ENCODE data around the gene TUBA4B.

TUBA4B gene

DNA sequence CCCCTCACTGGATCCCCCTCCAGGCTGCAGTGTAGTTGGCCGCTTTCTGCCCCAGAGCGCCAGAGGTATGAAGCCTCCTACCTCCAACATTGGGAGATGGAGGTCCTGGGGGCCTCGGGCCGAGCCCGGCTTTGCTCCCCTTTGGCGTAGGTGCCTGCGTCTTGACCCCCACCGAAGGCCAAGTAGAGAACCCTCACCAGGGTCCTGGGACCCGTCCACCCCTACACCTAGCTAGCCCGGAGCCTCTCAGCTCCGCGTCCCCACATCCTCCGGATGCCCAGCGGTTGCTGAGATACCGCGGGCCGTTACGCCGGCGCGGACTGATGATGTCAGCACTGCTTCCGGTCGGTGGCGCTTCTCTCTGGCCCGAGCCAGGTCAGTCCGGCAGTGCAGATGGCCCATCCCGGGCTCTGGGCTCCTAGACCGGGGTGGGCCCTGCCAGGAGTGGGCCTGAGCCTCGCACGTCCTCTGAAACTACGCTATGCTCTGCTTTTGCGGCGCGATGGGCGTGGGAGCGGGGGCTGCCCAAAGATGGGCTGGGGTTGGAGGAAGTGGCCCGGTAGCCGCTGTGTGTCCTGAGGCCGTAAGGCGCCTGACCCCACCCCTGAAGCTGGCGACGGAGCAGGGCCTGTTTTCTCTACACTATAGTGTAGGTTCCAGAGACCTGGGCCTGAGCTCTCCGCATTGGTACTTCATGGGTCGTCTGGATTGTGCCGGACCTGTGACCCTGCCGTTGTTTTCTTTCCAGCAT, 7.7 kb upstream of the TUBA4B start, which contains the start of the genes GLB1L and STK16:
TSS of gene GLB1L (minus strand) at position 297 of the 751 bp plus-strand sequence. CDS start 1,871 bp downstream, outside the sequence.
TSS of gene STK16 (plus strand) at position 332 of the 751 bp plus-strand sequence. CDS start 521 bp downstream, outside the sequence.
- ATAC-seq (ENCODE audit: low read depth) (peak; percentile 53), DNase-seq (ENCODE audit: low spot score) (peak; percentile 87)
- no peaks in the 10 kb centered on the region for H3K27me3 ChIP-seq (ENCODE audit: insufficient read depth, poor library complexity, severe bottlenecking)
- peaks cover 28% of the 10 kb centered on the region for H3K36me3 ChIP-seq (ENCODE audit: low read depth)
- peaks cover 26% of the 10 kb centered on the region for H3K4me1 ChIP-seq (ENCODE audit: insufficient read depth, poor library complexity, severe bottlenecking)
- TF ChIP-seq, protein P1, sequence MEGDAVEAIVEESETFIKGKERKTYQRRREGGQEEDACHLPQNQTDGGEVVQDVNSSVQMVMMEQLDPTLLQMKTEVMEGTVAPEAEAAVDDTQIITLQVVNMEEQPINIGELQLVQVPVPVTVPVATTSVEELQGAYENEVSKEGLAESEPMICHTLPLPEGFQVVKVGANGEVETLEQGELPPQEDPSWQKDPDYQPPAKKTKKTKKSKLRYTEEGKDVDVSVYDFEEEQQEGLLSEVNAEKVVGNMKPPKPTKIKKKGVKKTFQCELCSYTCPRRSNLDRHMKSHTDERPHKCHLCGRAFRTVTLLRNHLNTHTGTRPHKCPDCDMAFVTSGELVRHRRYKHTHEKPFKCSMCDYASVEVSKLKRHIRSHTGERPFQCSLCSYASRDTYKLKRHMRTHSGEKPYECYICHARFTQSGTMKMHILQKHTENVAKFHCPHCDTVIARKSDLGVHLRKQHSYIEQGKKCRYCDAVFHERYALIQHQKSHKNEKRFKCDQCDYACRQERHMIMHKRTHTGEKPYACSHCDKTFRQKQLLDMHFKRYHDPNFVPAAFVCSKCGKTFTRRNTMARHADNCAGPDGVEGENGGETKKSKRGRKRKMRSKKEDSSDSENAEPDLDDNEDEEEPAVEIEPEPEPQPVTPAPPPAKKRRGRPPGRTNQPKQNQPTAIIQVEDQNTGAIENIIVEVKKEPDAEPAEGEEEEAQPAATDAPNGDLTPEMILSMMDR (IDR thresholded peaks at IDR 0.05; ENCODE audit: poor library complexity, severe bottlenecking) = no peak
- H3K27ac ChIP-seq (ENCODE audit: poor library complexity, severe bottlenecking) = peak within 1 kb of the TSS; percentile 97
- peak within 1 kb of the TSS; percentile 50 for H3K4me3 ChIP-seq (ENCODE audit: severe bottlenecking)
- H3K9me3 ChIP-seq (ENCODE audit: severe bottlenecking) = no peaks in the 10 kb centered on the region

DNA sequence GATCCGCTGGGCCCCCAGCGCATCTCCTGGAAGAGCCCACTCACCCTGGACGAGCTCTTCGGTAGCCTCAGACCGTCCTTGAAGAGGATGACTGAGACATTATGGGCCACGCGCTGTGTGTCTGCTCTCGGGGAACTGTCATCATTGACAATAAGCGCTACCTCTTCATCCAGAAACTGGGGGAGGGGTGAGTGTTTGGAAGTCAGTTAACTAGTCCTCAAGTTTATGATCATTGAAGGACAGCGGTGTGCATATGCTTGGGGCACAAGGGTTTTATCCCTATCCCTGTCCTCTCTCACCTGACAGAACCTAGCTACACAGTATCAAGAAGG, 7.2 kb upstream of the TUBA4B start:
- peaks cover 34% of the 10 kb centered on the region for H3K36me3 ChIP-seq (ENCODE audit: low read depth)
- no peak for ATAC-seq (ENCODE audit: low read depth)

DNA sequence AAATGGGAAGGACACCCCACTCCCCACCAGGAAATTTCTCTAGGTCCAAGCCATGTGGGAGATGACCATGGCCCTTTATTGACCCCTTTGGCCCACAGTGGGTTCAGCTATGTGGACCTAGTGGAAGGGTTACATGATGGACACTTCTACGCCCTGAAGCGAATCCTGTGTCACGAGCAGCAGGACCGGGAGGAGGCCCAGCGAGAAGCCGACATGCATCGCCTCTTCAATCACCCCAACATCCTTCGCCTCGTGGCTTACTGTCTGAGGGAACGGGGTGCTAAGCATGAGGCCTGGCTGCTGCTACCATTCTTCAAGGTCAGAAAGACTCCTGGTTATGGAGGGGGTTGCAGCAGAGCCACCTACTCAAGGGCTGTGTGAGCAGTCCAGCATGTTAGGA, 6.5 kb upstream of the TUBA4B start:
- TF ChIP-seq, protein P1 (IDR thresholded peaks at IDR 0.05; ENCODE audit: poor library complexity, severe bottlenecking) = no peak
- ATAC-seq (ENCODE audit: low read depth) = no peak
- H3K9me3 ChIP-seq (ENCODE audit: severe bottlenecking) = no peaks in the 10 kb centered on the region
- peaks cover 41% of the 10 kb centered on the region for H3K36me3 ChIP-seq (ENCODE audit: low read depth)
- peaks cover 39% of the 10 kb centered on the region for H3K4me1 ChIP-seq (ENCODE audit: insufficient read depth, poor library complexity, severe bottlenecking)
- DNase-seq (ENCODE audit: low spot score) = no peak
- peak overlapping the region; percentile 97 for H3K27ac ChIP-seq (ENCODE audit: poor library complexity, severe bottlenecking)
- H3K27me3 ChIP-seq (ENCODE audit: insufficient read depth, poor library complexity, severe bottlenecking) = no peaks in the 10 kb centered on the region
- H3K4me3 ChIP-seq (ENCODE audit: severe bottlenecking) = peak overlapping the region; percentile 50

More for the DNA sequence above, 7.2 kb upstream of the TUBA4B start:
- Histone ChIP-seq H3K4me3 (ENCODE audit: severe bottlenecking) (peak overlapping the region; percentile 50), H3K27ac (ENCODE audit: poor library complexity, severe bottlenecking) (peak overlapping the region; percentile 97), H3K27me3 (ENCODE audit: insufficient read depth, poor library complexity, severe bottlenecking) (no peaks in the 10 kb centered on the region), H3K9me3 (ENCODE audit: severe bottlenecking) (no peaks in the 10 kb centered on the region), H3K4me1 (ENCODE audit: insufficient read depth, poor library complexity, severe bottlenecking) (peaks cover 32% of the 10 kb centered on the region)
- TF ChIP-seq, protein P1 (IDR thresholded peaks at IDR 0.05; ENCODE audit: poor library complexity, severe bottlenecking) = no peak
- no peak for DNase-seq (ENCODE audit: low spot score)

DNA sequence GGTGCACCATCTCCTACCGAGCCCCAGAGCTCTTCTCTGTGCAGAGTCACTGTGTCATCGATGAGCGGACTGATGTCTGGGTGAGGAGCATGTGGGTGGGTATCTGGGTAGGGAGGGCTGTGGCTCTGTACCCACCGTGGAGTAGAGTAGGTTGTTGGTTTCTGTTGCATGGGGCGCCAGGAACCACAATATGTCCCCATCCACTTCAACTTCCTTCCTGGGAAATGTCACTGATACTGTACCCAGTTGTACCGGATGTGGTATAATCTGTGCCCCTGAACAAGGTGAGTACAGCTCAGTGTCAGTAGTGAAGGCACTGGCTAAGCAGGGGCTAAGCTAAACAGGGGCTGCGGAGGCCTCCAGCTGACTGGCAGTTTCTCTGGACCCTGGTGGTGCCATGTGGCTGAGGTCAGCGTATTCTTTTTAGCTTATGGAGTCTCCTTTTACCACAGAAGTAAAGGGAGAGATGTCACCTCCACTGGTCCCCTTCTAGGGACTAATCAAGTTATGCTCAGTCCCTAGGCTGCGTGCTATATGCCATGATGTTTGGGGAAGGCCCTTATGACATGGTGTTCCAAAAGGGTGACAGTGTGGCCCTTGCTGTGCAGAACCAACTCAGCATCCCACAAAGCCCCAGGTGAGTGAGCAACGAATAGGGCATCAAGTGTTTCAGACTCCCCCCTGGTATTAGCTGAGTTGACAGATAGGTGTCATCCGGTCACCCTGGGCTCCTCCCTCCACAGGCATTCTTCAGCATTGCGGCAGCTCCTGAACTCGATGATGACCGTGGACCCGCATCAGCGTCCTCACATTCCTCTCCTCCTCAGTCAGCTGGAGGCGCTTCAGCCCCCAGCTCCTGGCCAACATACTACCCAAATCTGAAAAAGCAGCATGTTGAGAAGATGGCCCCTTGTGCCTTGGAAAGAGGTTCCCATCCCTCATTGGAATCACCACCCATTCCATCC, 5.1 kb upstream of the TUBA4B start:
- Histone ChIP-seq H3K27me3 (ENCODE audit: insufficient read depth, poor library complexity, severe bottlenecking) (no peaks in the 10 kb centered on the region), H3K4me3 (ENCODE audit: severe bottlenecking) (no peak overlapping the region), H3K27ac (ENCODE audit: poor library complexity, severe bottlenecking) (peak overlapping the region; percentile 97), H3K4me1 (ENCODE audit: insufficient read depth, poor library complexity, severe bottlenecking) (peaks cover 47% of the 10 kb centered on the region), H3K9me3 (ENCODE audit: severe bottlenecking) (no peaks in the 10 kb centered on the region), H3K36me3 (ENCODE audit: low read depth) (peaks cover 48% of the 10 kb centered on the region)
- TF ChIP-seq, protein P1 (IDR thresholded peaks at IDR 0.05; ENCODE audit: poor library complexity, severe bottlenecking) = no peak
- ATAC-seq (ENCODE audit: low read depth) = no peak
- no peak for DNase-seq (ENCODE audit: low spot score)

Data from RWPE2 (cell line).